HPDE6-E6E7 (cell line): Measurements from ENCODE around the gene DCST1.

Source experiments
- DNase-seq: peaks from one replicate; pipeline ENCODE4 v3.0.0; 2011; ENCODE audit warnings: missing footprints; ENCODE audit errors: extremely low spot score

The DCST1 gene

GRCh38 chr1:155001675-155002463 lies 31.8 kb upstream of the DCST1 start:
- DNase-seq: peak; percentile 97

GRCh38 chr1:155002464-155003226 lies 31.0 kb upstream of the DCST1 start, which contains the start of gene ZBTB7B:
Gene ZBTB7B, plus strand, starts transcription at chr1:155002802. Its CDS starts 11,859 bp downstream, at chr1:155014661.
- DNase-seq: peak; percentile 60

DNA sequence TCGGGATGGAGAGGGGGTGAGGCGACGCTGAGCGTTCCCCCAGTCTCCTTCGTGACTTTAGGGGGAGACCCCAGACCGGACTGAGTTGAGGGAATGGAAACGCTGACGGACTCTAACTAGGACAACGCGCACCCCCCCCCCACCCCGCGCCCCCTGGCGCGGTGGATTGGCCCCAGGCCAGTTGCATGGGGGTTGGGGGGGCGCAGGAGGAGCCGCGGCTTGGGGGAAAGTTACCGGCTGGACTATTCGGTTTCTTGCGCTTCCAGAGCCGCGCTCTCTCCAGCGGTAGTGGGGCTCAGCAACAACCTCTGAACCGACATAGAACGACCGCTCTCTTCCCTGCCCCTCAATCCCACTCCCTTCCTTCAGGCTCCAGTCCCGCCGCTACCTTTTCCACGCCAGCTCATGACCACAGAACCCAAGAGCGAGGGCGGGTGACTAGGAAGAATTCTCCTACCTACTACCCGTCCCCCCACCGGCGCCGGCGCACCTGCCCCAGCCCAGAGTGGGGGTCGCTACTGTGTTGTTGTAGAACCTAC lies 30.3 kb upstream of the DCST1 start:
- DNase-seq: no peak

GRCh38 chr1:155003766-155004351 lies 29.8 kb upstream of the DCST1 start:
- no peak for DNase-seq

DNA sequence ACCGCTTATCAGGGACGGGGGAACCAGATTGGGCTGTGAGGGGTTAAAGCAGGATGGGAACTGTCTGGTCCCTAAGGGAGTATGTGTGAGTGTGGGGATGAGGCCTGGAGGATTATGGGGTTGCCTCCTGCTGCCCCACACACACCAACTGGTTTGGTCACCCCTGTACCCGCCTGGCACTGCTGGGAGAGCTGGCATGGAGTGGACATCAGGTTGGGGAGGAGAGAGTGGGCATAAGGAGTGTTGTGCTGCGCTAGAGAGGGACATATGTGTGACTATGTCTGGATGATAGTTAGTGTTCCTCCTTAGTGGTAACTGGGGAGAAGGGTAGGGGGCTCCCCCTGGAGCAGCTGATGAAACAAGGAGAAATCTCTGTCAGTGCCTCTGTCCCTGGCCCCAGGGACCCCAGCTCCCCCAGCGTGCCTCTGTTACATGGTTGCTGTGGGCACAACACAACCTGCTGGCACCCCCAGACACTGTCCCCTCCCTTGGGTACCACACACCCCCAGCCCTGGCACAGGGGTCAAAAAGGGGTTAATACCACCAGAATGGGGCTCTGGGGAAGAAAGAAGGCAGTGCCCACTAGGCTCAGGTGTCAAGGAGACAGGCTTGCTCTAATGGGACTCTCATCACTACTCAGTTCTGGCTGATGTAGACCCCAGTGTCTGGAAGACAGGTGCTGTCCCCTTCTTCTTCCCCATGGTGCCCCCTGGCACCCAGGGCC lies 29.1 kb upstream of the DCST1 start:
- no peak for DNase-seq

DNA sequence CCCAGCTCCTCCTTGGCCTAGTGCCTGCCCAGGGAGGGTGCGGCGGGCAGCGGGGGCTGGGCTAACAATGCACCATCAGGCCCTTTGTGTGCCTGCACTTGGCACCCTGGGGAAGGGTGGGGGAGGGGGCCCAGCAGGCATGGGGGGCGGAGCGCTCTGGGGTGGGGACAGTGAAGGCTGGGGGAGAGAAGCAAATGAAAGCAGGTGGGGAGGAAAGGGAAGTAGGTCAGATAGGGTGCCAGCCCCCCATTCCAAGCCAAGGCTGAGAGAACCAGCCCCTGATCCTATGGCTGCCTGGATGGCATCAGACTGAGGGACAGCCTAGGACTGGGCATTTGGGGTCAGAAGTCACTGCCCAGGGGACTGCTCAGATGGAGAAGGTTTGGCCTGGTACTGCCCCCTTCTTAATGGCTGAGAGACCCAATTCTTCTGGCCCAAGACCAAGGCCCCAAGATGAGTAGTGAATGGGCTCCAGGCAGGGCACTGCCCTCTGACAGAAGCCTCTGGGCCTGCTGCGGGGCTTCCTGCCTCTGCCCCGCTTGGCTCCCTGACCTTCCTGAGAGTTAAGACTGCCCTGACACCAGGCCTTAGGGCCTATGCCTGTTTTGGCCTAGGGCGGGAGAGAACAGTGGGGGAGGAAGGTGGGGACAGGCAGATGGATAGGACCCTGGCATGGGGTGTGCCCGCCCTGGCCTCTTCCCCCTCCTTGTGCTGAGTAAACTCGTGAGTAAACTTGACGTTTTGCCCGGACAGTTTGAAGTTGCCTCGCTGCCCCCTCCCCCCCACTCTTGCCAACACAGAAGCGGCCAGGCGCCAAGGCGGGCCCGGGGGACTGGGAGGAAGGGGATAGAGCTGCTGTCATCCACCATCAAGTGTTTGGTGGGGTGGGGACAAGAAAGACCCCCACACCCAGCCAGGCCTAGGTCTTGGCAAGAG lies 28.3 kb upstream of the DCST1 start:
- DNase-seq: no peak

DNA sequence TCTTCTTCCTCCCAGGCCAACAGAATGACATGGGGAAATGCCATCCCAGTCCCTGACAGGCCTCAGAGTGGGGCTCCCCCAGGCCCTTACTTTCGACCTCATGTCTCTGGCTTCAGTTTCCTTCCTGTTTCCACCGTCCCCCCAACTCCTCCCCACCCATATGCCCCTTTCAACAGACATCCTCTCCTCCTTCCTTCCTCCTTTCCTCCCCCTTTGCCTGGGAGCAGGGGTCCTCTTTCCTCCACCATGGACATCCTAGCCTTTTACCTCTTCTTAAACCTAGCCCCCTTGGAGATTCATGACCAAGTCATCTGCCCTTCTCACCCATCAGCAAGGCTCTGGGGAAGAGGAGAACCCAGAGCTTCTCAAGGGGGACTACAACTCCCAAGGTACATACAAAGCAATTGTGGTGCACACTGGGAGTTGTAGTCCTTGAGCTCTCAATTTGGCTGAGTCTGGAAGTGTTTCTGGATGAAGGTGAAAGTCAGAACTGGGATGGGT lies 27.0 kb upstream of the DCST1 start:
- no peak for DNase-seq

DNA sequence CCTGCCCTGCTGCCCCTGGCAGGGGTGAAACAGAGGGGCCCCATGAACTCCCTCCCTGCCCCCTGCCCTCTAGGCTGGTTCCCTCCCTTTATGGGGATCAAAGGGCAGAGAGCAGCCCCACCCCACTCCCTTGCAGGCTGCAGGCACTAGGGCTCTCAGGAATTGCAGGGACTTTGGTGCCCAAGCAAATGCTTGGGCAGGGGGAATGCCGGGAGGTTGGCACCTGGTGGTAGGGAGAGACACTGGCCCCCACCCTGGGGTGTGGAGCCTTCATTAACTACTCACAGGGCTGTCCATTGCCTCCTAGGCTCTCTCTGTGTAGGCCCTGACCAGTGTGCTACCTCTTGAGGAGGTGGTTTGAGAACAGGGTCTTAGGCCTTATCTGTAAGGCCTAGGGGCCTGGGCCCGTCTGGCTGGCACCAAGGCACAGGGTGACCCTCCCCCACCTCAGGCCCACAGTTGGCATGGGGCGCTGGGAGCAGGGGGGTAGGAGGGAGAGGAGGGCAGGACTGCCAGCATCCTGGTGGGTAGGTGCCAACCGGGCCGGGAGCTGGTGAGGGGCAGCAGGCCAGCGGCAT lies 26.3 kb upstream of the DCST1 start:
- no peak for DNase-seq

DNA sequence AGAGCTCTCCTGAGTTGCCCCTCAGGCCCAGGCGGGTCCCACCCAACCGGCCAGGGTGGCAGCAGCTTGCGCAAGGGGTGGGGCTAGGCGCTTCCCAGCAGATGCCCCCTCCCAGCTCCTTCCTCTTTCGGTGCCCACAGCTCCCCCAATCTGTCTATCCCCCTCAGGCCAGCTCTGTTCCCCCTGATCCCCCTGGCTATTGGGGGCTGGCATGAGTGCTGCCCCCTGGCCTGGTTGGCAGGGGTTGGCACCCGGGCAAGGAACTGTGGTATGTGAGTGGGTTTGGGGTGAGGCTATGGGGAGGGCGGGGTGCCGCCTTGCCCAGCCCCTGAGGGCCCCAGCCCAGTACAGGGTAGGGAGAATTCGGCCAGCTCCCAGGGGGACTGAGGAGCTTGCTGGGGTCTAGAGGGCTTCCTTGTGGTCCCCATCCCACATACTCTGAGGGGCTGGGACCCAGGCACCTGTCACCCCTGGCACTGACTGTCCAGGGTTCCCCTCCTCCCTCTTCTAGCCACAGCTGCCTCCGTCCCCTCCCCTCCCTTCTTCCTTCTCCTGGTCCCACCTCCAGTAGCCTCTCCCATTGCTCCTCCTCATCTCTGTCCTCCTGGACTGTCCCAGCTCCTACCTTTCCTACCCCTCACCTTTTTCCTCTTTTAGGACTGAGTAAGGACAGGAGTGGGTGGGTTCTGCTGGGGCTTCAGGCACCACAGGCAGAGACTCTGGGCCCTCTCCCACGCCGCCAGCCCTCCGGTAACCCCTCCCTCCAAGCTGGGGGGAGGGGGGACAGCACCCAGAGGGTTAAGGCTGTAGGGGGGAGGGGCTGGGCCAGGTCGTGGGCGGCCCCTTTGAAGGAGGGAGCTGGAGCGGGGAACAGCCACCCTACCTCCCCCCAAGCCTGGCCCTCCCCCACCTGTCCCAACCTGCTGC lies 25.3 kb upstream of the DCST1 start:
- no peak for DNase-seq

- DNase-seq: no peak
Measured at GRCh38 chr1:155009221-155009711, 24.4 kb upstream of the DCST1 start.

- no peak for DNase-seq
Measured at GRCh38 chr1:155009742-155010141, 23.9 kb upstream of the DCST1 start.

DNA sequence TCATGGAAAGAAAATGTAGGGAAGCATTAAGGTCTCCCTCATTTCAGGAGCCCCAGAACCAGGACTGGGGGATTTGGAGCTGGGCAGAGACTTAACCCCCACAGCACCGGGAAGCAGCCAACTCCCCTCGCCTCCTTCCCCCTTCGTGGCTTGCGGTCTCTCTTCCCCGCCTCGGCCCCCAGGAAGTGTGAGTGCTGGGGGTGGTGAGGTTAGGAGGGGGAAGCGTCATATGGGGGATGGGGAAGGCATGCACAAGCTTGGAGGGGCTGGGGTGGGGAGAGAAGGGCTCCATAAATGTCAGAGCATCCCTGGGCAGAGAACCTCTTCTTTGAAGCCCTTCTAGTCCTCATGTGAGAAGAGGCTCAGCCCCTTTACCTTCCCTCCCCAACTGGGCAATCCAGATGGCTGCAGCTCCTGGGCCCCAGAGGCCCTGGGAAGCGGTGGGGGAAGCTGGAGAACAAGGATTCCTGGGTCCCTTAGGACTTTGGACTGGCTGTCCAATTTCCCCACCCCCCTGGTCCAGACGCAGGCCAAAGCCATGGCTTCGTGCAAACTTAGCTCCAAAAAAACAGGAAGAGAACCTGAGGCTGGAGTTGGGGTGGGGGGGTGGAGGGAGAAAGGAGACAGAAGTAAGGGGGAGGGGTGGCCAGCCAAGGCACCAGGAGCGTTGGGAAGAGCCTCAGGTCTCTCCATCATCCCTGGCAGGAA lies 23.3 kb upstream of the DCST1 start:
- DNase-seq: no peak

DNA sequence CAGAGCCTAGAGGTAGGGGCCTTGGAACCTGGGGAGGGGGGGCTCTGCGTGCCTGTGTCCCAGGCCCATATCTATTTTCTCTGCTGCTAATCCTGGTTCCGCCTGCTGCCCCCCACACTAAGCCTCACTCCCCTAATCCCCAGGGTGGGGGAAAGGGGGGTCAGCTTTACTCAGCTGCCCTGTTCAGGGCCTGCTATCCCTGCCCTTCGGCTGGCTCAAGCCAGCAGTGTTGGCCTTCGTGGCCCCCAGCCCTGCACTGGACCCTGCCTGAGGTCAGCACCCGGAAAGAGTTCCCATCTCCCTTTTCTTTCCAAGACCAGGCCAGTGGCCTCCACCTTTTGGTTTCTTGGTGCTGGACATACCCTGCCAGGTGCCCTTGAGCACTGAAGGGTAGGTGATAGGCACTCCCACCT lies 22.6 kb upstream of the DCST1 start:
- DNase-seq: no peak

GRCh38 chr1:155011437-155012025 lies 22.1 kb upstream of the DCST1 start:
- no peak for DNase-seq

GRCh38 chr1:155012026-155012546 lies 21.5 kb upstream of the DCST1 start:
- no peak for DNase-seq

DNA sequence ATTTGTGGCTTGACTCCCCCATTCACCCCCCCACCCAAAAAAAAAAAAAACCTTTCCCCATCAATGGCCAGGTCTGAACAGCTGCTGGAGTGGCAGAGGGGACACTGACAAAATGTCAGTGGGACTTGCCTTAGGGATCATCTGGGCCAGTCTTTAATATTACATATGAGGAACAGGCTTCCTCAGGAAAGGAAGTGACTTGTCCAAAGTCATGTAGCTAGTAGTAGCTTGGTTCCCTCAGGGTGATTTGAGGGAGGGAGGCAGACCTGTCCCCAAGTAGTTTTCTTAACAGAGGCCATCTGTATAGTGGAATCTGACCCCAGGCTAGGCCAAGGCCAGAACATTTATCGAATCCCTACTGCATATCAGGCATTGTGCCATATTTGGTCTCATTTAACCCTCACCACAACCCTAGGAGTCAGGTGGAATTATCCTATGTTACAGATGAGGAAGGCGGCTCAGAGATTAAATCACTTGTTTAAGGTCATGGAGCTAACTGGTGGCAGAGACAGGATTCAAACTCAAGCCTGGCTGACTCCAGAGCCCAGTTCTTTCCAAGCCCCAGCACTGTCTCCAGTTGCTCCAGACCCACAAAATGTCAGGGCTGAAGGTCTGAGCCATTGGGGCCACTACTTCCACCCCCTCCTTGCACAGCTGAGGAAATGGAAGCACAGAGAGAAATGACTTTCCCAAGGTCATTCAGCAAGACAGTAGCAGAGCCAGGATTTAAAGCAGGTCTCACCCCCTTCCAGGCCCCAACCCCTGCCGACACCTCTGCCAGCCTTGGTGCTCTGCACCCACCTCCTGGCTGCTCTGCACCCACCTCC lies 20.6 kb upstream of the DCST1 start:
- DNase-seq: no peak

GRCh38 chr1:155013632-155014031 lies 20.0 kb upstream of the DCST1 start:
- no peak for DNase-seq
